Activated T-cell treated with anti-CD3 and anti-CD28 coated beads for 24 hours (primary cell): Measurements from ENCODE around the gene SERPINB6.
A peak's percentile ranks its signal among the peaks of the same experiment; 100 is the strongest.
"Not testable (repeated sequence)": the region's sequence is repeated elsewhere in the genome, so short reads cannot be mapped to it uniquely, and the experiment has no call there.

Experiments used
- DNase-seq: peaks from one replicate; pipeline ENCODE4 v3.0.0-alpha.2; 2020; ENCODE audit warnings: low read depth

Gene SERPINB6

DNA sequence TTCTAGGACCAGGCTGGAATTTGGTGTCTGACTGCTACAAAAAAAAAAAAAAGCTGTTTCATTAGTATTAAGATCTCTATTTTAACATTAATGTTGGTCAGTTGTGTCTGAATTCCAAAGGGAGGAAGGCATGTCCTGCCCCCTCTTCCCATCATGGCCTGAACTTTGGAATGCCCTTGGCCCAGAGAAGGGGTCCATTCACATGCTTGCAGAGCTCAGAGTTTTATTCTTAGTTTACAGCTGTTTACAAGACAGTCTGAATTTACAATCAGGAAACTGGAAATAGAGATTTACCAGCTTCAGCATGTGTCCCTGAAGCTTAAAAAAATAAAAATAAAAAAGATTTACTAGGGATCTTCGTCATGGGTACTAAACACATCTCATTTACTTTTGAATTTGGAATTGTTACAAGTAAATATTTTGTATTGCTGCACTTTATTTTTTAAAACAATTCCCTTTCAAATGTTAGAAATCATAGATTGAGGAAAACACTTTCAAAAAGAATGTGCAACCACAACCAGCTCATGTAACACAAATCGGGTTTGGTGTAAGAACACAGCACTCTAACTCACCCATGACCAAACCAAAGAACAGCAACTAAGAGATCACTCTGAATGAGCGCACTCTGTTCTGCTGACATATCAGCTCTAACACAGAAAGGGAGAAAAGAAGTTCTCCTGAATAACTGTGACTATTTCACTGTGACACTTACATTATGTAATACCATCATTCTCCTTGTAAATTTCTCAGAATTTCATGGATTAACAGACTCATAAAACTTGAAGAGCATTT, 6.6 kb upstream of the SERPINB6 start:
- DNase-seq, result no peak

DNA sequence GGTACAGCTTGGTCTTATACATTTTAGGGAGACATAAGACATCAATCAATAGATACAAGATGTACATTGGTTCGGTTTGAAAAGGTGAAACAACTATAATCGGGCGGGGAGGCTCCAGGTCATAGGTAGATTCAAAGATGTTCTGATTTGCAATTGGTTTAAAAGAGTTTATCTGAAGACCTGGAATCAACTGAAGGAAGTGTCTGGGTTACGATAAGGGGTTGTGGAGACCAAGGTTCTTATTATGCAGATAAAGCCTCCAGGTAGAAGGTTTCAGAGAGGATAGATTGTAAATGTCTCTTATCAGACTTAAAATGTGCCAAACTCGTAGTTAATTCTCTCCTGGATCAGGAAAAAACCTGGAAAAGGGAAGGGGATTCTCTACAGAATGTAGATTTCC, 5.9 kb upstream of the SERPINB6 start:
- DNase-seq, result no peak

DNA sequence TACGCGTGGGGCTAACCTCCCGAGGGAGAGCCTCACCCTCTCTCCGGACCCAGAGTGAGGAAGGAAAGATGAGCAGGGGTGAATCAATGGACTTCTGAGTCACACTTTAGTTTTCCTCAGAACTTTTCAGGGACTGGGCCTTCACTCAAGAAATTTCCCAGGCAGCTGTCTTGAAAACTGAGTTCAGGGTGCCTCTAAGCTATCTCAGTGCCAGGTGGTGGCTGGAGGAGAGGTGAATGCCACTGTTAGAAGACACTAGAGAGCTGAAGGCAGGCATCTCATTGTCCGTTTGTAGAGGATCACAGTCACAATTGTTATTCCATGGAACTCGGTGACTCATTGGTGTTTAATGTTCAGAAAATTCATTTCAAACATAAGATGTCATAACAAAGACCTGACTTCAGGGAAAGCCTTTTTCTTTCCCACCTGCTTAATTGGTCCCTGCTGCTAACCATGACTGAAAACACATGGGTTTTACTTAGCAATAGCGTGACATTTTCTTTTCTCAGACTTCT, 5.3 kb upstream of the SERPINB6 start:
- no peak for DNase-seq

DNA sequence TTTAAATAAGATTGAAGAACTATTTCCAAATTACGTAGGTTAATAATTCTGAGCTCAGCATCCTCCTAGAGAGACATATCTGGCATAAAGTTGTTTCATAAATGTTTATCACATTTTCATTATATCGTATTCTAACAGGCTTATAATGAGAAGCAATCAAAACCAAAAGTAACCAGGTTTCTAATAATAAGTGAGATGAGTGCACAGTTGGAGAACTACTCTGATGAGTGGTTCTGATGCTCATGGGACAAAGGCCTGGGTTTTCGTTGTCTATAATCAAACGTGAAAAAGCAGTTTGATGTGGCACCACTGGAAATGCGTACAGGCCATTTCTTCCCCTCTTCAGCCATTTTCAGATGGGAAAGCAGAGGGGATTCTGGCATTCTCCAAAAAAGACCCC, 4.7 kb upstream of the SERPINB6 start:
- DNase-seq, result no peak

DNA sequence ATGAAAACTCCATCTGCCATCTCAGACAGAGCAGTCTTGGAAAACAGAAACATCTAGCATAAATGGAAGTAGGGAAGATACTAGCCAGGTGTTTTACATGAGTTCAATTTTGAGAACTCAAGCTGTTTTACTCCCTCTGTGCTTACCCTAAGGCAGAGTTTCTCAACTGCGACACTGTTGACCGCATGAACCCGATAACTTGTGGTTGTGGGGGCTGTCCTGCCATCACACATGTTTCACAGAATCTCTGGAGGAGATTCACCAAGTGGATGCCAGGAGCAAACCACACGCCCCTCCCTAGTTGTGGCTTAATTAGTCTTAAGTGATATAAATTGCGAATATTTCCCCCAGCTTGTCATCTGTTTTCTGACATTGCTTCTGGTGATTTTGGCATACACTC, 2.3 kb upstream of the SERPINB6 start:
- no peak for DNase-seq

DNA sequence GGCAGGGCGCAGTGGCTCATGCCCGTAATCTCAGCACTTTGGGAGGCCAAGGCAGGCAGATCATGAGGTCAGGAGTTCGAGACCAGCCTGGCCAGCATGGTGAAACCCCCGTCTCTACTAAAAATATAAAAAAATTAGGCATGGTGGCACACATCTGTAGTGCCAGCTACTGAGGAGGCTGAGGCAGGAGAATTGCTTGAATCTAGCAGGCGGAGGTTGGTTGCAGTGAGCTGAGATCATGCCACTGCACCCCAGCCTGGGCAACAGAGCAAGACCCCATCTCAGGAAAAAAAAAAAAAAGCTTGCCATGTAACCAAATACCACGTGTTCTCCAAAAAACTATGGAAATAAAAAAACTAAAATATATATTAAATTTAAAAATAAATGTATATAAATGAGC, 1.8 kb upstream of the SERPINB6 start:
- not testable (repeated sequence) for DNase-seq

DNA sequence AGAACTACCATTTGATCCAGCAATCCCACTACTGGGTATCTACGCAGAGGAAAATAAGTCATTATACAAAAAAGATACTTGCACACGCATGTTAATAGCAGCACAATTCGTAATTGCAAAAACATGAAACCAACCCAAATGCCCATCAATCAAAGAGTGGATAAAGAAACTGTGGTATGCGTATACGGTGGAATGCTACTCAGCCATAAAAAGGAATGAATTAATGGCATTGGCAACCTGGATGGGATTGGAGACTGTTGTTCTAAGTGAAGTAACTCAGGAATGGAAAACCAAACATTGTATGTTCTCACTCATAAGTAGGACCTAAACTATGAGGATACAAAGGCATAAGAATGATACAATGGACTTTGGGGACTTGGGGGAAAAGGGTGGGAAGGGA, 1.3 kb upstream of the SERPINB6 start:
- DNase-seq, result not testable (repeated sequence)

DNA sequence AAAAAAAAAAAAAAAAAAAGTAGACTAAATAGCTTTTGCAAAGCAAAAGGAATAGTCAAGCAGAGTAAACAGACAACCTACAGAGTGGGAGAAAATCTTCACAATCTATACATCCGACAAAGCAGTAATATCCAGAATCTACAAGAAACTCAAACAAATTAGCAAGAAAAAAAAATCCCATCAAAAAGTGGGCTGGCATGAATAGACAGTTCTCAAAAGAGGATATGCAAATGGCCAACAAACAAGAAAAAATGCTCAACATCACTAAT, 786 bp upstream of the SERPINB6 start:
- not testable (repeated sequence) for DNase-seq

DNA sequence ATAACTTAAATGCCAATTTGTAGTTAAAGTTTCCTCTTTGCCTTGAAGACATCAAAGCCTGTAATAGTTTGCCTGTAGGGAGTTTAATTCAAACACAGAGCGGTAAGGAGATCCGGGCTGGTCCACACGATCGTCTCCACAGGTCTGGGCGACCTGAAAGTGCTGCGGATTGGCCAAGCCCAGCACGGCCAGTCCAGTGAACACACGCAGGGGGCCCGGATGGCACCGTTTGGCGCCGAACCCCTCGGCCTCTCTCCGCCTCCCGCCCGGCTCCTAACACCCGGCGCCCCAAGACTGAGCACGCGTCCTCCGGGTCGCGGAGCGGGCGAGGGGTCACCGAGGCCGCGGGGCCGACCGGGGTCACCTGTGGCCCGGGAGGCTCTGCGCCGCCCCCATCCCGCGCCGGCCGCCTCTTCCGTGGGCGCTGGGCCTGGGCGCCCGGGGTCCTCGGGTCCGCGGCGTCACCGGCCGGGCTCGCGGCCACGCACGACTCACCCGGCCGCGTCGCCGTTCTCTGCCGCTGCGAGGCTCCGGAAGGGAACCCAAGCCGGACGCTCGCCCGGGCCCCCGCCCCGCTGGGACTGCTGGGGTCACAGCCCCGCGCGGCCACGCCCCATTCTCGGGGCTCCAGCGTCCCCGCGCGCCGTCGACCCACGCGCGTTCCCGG, 481 bp downstream of the SERPINB6 start:
- peak; percentile 38 for DNase-seq

DNA sequence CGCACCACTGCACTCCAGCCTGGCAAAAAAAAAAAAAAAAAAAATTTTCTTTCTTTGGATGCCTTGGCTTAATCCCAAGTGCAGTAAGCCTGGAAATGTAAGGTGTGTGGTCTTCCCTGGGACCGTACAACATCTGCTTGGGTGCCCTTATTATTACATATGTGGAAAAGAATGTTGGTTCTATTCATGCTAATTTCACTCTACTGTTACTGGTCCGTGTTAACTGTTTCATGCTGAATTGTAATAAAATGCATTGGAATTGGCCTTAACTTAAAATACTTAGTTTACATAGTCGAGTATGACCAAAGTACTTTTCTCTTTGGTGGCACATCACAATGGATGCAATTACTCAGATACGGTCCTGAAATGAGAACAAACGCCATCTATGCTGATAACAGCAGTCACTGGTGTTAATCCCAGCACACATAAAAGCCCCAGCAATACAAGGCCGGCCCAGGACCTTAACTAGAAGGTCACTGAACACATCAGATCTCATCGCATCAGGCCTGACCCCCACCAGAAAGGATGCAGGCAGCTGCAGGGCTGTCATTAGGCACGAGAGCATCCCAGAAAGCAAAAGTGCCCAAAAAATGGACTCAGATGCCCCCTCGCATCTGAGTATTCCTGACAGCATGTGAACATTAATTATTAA, 1.2 kb downstream of the SERPINB6 start:
- no peak for DNase-seq

DNA sequence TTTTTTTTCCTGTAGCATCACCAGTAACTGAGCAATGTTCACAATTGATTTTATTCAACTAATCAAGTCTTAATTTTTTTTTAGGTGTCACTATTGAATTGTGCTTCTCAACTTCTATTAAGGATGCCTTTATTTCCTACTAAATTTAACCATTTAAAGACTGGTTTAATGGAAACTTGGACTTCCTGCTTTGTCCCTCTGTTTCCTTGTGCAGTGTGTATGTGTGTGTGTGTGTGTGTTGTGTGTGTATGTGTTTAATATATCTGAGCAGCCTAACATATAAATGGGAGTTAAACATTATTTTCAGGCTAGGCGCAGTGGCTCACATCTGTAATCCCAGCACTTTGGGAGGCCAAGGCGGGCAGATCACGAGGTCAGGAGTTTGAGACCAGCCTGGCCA, 1.8 kb downstream of the SERPINB6 start:
- no peak for DNase-seq

DNA sequence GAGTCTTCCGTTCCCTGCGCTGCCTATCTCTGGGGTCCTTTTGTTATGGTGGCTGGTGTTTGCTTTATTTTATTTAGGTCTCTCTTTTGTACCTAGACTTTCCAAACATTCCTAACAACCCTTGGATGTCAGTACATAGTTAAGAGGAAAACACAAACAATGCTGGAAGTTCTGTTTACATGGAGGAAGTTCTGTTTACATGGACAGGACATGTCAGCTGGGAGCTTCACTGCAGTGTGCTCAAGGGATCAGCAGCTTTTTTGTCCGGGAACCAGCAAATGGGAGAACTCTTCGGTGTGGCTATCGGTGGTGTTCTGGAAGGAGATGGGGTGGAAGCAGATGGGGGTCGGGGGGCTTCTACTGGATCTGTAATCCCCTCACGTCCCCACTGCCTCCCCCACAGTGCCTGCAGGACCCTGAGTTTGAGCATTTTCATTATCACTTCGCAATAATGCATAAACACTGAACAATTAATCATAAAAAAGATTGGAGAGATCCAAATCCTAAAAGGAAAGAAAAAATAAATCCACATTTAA, 2.7 kb downstream of the SERPINB6 start:
- DNase-seq, result no peak

DNA sequence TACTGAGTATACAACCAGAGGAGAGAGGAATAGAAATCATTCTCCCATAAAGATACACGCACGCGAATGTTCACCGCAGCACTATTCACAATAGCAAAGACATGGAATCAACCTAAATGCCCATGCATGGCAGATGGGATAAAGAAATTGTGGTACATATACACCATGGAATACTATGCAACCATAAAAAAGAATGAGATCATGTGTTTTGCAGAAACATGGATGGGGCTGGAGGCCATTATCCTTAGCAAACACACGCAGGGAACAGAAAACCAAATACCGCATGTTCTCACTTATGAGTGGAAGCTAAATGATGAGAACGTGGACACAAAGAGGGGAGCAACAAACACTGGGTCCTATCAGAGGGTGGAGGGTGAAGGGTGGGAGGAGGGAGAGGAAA, 3.4 kb downstream of the SERPINB6 start:
- no peak for DNase-seq

DNA sequence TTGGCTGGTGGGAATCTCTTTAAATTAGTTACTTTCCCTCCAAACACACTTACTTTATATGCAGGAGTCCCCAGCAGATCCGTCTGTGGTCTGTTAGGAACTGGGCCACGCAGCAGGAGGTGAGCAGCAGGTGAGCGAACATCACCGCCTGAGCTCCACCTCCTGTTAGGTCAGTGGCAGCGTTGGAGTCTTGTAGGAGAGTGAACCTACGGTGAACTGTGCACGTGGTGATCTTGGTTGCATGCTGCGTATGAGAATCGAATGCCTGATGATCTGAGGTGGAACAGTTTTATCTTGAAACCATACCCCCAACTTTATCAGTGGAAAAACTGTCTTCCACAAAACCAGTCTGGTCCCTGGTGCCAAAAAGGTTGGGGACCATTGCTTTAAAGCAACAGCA, 5.0 kb downstream of the SERPINB6 start:
- DNase-seq, result no peak

DNA sequence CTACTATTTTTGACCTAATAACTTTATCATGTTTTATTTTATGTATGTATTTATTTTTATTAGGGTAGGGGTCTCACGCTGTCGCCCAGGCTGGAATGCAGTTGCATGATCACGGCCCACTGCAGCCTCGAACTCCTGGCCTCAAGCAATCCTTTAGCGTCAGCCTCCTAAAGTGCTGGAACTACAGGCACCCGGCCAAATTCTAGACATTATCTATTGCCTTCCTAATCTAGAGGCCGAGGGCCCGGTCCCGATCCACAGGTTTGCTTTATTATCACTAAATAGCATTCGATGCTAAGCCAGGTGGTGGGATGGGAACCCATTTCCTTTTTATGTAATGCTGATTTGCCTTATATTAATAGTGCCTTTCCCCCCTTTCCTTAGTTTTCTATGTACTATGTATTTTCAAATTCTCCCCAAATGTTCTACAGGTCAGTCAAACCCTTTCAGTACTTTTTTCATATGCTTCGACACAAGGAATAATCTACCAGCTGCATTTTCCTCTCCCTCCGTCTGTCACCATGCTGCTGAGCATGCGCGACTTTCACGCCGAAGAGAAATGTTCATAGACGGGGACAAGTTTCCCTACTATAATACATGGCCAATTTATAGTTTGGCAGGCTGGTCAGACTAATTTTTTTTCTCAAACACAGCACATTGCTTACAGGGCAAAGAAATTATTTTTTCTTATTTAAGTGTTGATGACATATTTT, 6.4 kb downstream of the SERPINB6 start:
- DNase-seq, result no peak

DNA sequence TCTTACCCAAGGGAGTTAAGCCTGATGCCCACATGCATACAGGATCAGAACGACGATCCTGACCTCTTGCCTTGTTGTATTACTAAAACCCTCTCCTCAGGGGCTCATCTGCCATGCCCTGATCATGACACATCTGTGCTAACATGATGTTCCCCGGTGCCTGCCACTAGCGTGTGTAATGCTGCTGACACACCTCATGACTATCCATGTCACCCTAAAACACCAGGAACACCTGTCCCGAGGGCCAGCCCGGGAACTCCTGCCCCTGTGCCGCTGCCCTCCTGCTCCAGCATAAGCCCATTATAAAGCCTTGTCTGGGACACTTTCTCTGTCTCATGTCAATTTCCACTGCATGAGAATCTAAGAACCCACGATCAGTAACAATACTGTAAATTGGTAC, 7.6 kb downstream of the SERPINB6 start:
- no peak for DNase-seq

DNA sequence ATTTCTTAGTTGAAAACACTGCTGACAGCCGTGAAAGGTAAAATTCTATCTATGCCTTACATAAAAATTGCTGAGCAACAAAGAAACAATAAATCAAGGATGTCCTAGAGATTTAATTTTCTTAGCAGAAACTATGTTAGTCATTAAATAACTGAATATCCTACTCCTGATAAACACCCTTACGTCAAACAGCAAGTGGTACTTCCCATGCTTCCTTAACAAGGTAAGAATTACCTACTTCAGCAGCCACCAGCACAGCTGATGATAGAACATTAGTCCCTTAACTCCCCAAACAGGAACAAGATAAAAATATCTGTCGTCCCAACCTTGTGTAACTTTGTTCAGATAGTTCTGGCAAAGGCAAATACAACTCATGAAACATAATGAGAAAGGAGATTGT, 8.7 kb downstream of the SERPINB6 start:
- no peak for DNase-seq

DNA sequence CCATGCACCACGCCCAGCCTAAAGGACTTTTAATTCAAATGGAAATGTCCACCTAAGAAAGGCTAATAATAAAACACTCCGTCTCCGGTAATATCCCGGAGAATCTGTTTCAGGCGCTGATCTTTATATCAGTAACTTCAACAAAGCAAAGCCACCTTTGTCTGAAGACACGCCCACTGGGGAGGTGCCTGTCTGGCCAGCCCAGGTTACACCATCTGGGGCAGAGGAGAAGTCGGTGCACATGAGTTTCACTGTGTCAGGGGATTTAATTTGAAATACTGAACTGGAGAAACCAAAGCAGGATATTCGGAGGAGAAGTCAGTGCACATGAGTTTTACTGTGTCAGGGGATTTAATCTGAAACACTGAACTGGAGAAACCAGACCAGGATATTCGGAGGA, 9.4 kb downstream of the SERPINB6 start:
- no peak for DNase-seq

DNA sequence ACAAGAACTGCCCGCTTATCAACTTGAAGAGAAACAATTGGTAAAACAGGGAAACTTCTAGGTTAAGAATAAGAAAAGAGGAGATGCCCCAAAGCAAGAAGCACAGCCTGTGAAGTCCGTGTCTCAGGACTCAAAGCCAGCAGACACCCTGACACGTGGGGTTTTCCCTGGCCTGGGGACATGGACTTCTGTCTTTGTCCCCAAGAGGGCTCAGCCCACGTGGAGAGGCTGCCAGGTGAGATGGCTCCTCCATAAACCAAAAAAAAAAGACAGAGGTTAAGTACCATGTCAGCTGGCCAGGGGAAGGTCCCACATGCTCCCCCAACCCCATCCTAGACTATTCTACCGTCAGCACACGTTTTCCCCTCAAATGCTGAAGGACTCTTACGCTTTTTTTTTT, 9.9 kb downstream of the SERPINB6 start:
- no peak for DNase-seq

DNA sequence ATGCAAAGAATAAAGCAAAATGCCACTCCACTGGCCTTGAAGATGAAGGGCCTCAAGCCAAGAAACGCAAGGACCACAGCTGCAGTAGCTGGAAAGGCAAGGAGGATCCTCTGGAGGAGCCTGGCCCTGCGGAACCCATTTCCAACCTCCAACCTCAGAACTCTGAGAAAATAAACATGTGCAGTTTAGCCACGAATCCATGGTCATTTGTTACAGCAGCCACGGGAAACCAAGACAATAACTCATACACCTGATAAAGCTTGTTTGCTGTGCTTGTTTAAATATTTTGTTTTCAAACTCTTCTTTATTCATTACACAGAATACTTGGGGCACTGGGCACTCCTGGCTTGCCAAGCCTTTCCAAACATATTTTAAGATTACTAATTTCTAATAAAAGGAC, 10.4 kb downstream of the SERPINB6 start:
- no peak for DNase-seq

DNA sequence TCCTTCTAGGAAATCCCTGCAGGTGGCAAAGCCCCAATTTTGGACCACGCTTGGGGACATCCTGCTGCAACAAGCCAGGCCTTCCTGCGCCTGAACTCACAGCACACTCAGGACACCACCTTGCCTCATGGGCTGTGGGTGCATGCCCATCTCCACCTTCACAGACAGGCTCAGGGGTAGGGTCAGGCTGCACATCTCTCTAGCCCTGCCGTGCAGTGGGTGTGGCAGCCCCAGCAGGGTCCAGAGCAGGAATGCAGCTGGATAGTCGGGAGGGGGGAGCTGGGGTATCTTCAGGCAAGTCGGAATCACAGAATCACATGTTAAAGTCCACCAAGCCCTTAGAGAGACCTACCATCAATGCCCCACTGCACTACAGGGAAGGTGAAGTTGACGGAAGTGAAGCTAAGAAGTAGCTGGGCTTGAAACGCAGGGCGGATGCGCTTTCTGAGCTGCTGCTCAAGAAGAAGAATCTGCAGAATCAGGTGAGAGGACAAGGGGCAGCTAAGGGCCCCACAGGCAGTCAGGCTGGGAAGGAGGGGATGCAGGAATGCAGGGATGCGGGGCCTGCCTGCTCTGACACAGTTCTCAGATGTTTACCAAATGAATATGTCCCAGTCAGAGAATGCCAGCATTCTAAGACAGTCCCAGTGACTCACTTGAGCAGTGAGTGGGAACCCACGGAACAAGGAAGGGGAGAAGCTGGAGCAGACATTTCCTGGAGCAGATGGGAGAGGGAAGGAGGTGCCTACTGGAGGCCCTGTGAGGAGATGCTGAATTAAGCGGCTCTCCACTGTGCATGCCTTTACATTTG, 11.3 kb downstream of the SERPINB6 start:
- DNase-seq, result no peak

DNA sequence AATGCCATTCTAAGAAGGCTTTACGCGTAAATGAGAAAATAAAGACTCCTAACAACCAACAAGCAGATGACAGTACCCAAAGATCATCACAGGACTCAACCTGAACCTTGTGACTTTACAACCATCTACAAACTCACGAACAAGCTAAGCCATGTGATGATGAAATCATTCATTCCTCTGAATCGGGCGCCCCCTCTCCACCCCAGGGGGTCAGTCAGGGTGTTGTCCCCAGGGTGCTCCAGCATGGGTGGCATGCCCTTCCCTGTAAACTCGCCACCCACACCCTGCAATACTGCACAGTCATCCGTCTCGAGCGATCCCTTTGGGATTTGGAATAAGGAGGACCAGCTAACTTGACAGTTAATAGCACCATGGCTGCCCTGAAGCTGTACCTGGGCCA, 12.6 kb downstream of the SERPINB6 start:
- no peak for DNase-seq
